ENCODE measurements around the gene TMEM163. TPM values are rescaled to one million over a fixed set of nuclear protein-coding genes. Genes with fewer than 3 reads are reported as not detected.
A peak's percentile ranks its signal among the peaks of the same experiment; 100 is the strongest.

TMEM163 gene
- total RNA-seq, 1 donor from 2014 or later, result 0.20 TPM

- no peak for ATAC-seq
These were observed 3.9 kb upstream of the TMEM163 start for GRCh38 chr2:134722728-134723127.

GRCh38 chr2:134721596-134721995 lies 2.8 kb upstream of the TMEM163 start:
- ATAC-seq, result no peak

- peak; percentile 36 for ATAC-seq
These were observed 580 bp downstream of the TMEM163 start for GRCh38 chr2:134718023-134718816.

- no peak for ATAC-seq
These were observed 1.3 kb downstream of the TMEM163 start for GRCh38 chr2:134717286-134718022.

GRCh38 chr2:134716721-134717243 lies 2.0 kb downstream of the TMEM163 start:
- ATAC-seq, result no peak

GRCh38 chr2:134715932-134716643 lies 2.7 kb downstream of the TMEM163 start:
- ATAC-seq, result no peak

GRCh38 chr2:134714228-134714627 lies 4.6 kb downstream of the TMEM163 start:
- no peak for ATAC-seq

GRCh38 chr2:134713606-134714005 lies 5.2 kb downstream of the TMEM163 start:
- no peak for ATAC-seq

- no peak for ATAC-seq
These were observed 5.6 kb downstream of the TMEM163 start for GRCh38 chr2:134713176-134713575.

- ATAC-seq, result no peak
These were observed 6.1 kb downstream of the TMEM163 start for GRCh38 chr2:134712736-134713135.

GRCh38 chr2:134712299-134712698 lies 6.5 kb downstream of the TMEM163 start:
- ATAC-seq, result no peak

GRCh38 chr2:134711692-134712091 lies 7.1 kb downstream of the TMEM163 start:
- no peak for ATAC-seq

- no peak for ATAC-seq
These were observed 11.5 kb downstream of the TMEM163 start for GRCh38 chr2:134707330-134707676.

GRCh38 chr2:134706587-134707329 lies 12.0 kb downstream of the TMEM163 start:
- ATAC-seq, result no peak

- ATAC-seq, result no peak
These were observed 12.8 kb downstream of the TMEM163 start for GRCh38 chr2:134705861-134706586.

GRCh38 chr2:134704173-134704572 lies 14.6 kb downstream of the TMEM163 start:
- no peak for ATAC-seq

- no peak for ATAC-seq
These were observed 15.4 kb downstream of the TMEM163 start for GRCh38 chr2:134703426-134703825.

GRCh38 chr2:134700730-134701129 lies 18.1 kb downstream of the TMEM163 start:
- ATAC-seq, result no peak

- ATAC-seq, result no peak
These were observed 24.4 kb downstream of the TMEM163 start for GRCh38 chr2:134694411-134694810.

GRCh38 chr2:134693359-134694330 lies 25.2 kb downstream of the TMEM163 start:
- no peak for ATAC-seq

Data from esophagus mucosa (tissue), 1 donor.